Colonic mucosa (tissue), 4 donors: ENCODE data around the gene XG. TPM values are rescaled to one million over a fixed set of nuclear protein-coding genes. Genes with fewer than 3 reads are reported as not detected.
"Not testable (repeated sequence)": the region's sequence is repeated elsewhere in the genome, so short reads cannot be mapped to it uniquely, and the experiment has no call there.

ENCODE experiments used
- DNase-seq: peaks from one replicate; pipeline ENCODE4 v3.0.0-alpha.2; 2020
- H3K27ac ChIP-seq: fragments of 200-600 bp; one replicate; pipeline ENCODE4 v1.8.0; 2021
- H3K27me3 ChIP-seq: fragments of 200-600 bp; one replicate; pipeline ENCODE4 v1.8.0; 2021
- H3K36me3 ChIP-seq: fragments of 200-600 bp; one replicate; pipeline ENCODE4 v1.8.0; 2021
- H3K4me1 ChIP-seq: fragments of 200-600 bp; one replicate; pipeline ENCODE4 v1.8.0; 2021; ENCODE audit warnings: mild to moderate bottlenecking
- H3K4me3 ChIP-seq: fragments of 200-600 bp; one replicate; pipeline ENCODE4 v1.8.0; 2021
- H3K9ac ChIP-seq, 2 donors: one replicate each; pipeline ENCODE4 v1.7.0; 2013; ENCODE audit warnings: control low read depth in 2 of 2, low read depth in 2 of 2, low read length in 2 of 2
- H3K9me3 ChIP-seq: fragments of 200-600 bp; one replicate; pipeline ENCODE4 v1.8.0; 2021
- intact Hi-C: fragments of 100-400 bp; cut with DNase I; formaldehyde crosslinking; loops from one replicate; pipeline ENCODE4 v1.14.1; 2022
- total RNA-seq, 2 donors: library from RNA; stranded (reverse); fragmentation: NEBNext Ultra II Directional in 1 of 2; extraction: Animal tissue kit (Norgen Biotek cat#: 25700) in 1 of 2; gene quantifications; one replicate each; pipeline ENCODE4 v1.2.1, GENCODE V29; 2021
- TF ChIP-seq, protein P1 (sequence below): fragments of 200-600 bp; IDR thresholded peaks from one replicate; pipeline ENCODE4 v1.8.0; 2022; ENCODE audit warnings: antibody characterized with exemption, mild to moderate bottlenecking
- donor health status: healthy.
- donor health status: DM: no; HTN: no; CAD: no.
- donor health status: DM: no; HTN: no; CAD: no.

The XG gene
- total RNA-seq, 2 donors from 2014 or later = 0.50 TPM; not detected in 1

DNA sequence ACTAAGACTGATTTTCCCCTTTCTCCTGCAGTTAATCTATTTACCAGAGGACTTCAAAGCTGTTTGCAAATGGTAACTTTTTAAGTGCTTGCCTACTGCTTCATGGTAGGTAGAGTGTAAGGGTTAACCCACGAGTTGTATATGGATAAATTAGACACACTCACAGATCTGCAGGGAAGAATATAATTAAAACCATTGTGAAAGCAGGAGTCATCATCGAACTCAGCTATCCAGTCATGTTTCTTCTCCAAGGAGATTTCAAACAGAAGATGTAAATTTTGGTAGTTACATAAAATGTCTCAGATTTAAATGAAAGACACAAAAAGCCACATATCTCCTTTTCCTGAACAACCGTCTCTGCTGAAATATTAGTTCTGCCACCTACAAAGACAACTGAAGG, 549 bp upstream of the XG start:
- no peak overlapping the region for H3K9ac ChIP-seq
- TF ChIP-seq, protein P1, sequence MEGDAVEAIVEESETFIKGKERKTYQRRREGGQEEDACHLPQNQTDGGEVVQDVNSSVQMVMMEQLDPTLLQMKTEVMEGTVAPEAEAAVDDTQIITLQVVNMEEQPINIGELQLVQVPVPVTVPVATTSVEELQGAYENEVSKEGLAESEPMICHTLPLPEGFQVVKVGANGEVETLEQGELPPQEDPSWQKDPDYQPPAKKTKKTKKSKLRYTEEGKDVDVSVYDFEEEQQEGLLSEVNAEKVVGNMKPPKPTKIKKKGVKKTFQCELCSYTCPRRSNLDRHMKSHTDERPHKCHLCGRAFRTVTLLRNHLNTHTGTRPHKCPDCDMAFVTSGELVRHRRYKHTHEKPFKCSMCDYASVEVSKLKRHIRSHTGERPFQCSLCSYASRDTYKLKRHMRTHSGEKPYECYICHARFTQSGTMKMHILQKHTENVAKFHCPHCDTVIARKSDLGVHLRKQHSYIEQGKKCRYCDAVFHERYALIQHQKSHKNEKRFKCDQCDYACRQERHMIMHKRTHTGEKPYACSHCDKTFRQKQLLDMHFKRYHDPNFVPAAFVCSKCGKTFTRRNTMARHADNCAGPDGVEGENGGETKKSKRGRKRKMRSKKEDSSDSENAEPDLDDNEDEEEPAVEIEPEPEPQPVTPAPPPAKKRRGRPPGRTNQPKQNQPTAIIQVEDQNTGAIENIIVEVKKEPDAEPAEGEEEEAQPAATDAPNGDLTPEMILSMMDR = no peak
- H3K9me3 ChIP-seq = no peaks in the 10 kb centered on the region
- H3K36me3 ChIP-seq = no peaks in the 10 kb centered on the region
- no peaks in the 10 kb centered on the region for H3K27me3 ChIP-seq
- no peaks in the 10 kb centered on the region for H3K4me1 ChIP-seq
- intact Hi-C loops = no loop called here
- no peak for DNase-seq
- no peak overlapping the region for H3K27ac ChIP-seq
- no peak overlapping the region for H3K4me3 ChIP-seq

DNA sequence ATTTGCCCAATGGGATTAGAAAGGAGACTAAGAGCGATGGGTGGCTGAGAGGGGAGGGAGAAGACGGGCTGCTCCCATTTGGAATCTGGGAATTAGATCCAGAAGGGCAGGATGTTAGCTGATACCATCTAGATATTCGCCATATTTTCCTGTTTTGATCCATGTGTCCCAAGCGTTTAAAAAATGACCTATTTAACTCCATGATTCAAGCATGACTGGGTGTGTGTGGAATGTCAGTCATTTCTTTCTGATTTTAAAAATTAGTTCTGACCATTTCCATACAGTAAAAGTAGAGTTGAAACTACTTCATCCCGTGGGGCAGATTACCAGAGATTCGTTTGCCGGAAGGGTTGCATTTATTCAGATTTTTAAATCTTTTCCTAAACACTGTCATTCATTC, 601 bp downstream of the XG start:
- H3K4me3 ChIP-seq = not testable (repeated sequence)

DNA sequence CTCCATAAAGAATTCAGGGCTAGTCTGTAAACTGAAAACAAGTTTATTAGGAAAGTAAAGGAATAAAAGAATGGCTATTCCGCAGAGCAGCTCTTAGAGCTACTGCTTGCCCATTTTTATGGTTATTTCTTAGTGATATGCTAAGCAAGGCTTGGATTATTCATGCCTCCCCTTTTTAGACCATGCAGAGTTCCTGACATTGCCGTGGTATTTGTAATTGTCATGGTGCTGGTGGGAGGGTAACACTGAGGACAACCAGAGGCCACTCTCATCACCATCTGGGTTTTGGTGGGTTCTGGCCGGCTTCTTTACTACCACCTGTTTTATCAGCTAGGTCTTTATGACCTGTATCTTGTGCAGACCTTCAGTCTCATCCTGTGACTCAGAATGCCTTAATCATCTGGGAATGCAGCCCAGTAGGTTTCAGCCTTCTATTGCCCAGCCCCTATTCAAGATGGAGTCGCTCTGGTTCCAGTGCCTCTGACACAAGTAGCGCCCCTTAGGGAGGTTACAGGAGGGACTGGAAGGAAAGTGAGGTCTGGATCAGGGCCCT, 3.4 kb downstream of the XG start:
- H3K9me3 ChIP-seq, DNase-seq, H3K4me1 ChIP-seq, H3K9ac ChIP-seq, H3K27ac ChIP-seq, intact Hi-C loops, H3K4me3 ChIP-seq, H3K36me3 ChIP-seq, H3K27me3 ChIP-seq: not testable (repeated sequence)

More for the DNA sequence above, 601 bp downstream of the XG start:
- DNase-seq, H3K36me3 ChIP-seq, H3K9ac ChIP-seq, intact Hi-C loops, H3K27me3 ChIP-seq, H3K27ac ChIP-seq, H3K9me3 ChIP-seq, H3K4me1 ChIP-seq: not testable (repeated sequence)

DNA sequence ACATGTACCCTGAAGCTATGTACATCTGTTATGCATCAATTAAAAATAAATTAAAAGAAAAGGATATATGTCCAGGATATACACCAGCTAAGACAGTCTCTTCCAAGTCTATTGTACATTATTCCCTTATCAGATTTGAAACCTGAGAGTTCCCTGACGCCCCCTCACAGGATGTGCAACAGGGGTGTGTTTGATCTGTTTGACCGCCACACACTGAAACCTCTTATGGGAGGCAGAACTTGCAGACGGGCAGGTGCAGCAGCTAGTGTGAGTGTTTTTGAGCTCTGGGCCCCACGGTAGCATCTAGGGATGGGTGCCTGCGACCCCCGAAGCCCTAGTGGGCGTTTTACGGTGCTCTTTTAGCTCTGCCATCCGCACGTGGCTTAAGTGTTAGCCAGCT, 4.7 kb downstream of the XG start:
- Histone ChIP-seq H3K27ac (no peak overlapping the region), H3K4me3 (no peak overlapping the region), H3K9ac (no peak overlapping the region), H3K4me1 (no peaks in the 10 kb centered on the region), H3K36me3 (no peaks in the 10 kb centered on the region), H3K27me3 (no peaks in the 10 kb centered on the region), H3K9me3 (no peaks in the 10 kb centered on the region)
- TF ChIP-seq, protein P1 = no peak
- intact Hi-C loops = no loop called here
- DNase-seq = no peak

DNA sequence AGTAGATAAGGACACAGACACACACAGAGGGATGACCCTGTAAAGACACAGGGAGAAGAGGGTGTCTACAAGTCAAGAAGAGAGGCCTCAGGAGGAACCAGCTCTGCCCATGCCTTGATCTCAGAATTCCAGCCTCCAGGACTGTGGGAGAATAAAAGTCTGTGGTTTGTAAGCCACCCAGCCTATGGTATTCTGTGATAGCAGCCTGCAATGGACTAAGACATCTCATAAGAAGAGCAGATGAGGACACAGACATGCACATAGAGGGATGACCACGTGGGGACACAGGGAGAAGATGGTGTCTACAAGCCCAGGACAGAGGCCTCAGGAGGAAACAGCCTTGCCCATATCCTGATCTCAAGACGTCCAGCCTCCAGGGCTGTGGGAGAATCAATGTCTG, 9.4 kb downstream of the XG start:
- DNase-seq = no peak
- Histone ChIP-seq H3K27ac (no peak overlapping the region), H3K4me1 (no peaks in the 10 kb centered on the region), H3K36me3 (no peaks in the 10 kb centered on the region), H3K27me3 (no peaks in the 10 kb centered on the region), H3K9me3 (no peaks in the 10 kb centered on the region), H3K4me3 (no peak overlapping the region), H3K9ac (no peak overlapping the region)
- TF ChIP-seq, protein P1 = no peak
- intact Hi-C loops = no loop called here

DNA sequence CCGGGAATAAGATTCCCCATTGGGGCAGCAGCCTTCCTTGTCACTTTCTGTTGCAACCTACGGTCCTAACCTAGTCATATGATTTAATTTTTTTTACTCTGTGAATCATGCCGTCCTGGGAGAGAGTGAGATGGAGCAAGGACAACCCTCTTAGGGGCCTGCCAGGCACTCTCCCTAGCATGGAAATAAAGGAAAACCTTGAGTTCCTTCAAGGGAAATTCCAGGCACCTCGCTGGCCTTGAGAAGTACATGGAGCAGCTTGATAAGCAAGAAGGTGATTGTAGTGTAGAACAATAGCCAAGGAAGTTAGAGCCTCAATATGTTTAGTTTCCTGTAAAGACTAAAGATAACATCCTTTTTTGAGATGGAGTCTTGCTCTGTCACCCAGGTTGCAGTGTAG, 10.8 kb downstream of the XG start:
- H3K9ac ChIP-seq, H3K4me1 ChIP-seq, H3K4me3 ChIP-seq, H3K27ac ChIP-seq, H3K27me3 ChIP-seq, H3K36me3 ChIP-seq, intact Hi-C loops, DNase-seq, H3K9me3 ChIP-seq: not testable (repeated sequence)

DNA sequence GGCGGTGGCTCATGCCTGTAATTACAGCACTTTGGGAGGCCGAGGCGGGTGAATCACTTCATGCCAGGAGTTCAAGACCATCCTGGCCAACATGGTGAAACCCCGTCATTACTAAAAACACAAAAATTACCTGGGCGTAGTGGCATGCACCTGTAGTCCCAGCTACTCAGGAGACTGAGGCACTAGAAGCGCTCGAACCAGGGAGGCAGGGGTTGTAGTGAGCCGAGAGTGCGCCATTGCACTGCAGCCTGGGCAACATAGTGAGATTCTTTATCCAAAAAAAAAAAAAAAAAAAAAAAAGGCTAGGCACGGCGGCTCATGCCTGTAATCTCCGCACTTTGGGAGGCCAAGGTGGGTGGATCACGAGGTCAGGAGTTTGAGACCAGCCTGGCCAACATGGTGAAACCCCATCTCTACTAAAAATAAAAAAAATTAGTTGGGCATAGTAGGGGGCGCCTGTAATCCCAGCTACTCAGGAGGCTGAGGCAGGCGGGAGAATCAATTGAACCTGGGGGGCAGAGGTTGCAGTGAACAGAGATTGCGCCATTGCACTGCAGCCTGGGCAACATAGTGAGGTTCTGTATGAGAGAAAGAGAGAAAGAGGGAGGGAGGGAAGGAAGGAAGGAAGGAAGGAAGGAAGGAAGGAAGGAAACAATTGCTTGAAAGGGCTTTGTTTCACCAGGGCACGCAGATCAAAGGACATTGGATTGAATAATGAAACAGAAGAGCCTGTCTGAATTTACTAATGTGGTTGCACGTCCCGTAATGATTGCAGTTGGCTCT, 13.1 kb downstream of the XG start:
- DNase-seq, intact Hi-C loops, H3K4me3 ChIP-seq: not testable (repeated sequence)

More for the DNA sequence above, 13.1 kb downstream of the XG start:
- H3K9me3 ChIP-seq, H3K9ac ChIP-seq, H3K4me1 ChIP-seq, H3K27ac ChIP-seq, H3K27me3 ChIP-seq, H3K36me3 ChIP-seq: not testable (repeated sequence)
